Measurements from ENCODE around the gene SCN4A. TPM values are rescaled to one million over a fixed set of nuclear protein-coding genes. Genes with fewer than 3 reads are reported as not detected.
A peak's percentile ranks its signal among the peaks of the same experiment; 100 is the strongest.

Gene SCN4A
- total and polyA plus RNA-seq, 2 of the 13 experiments (the other 11 are each of a cell fraction or from before 2014, with no cell fraction given): 0.02 to 0.03 TPM

DNA sequence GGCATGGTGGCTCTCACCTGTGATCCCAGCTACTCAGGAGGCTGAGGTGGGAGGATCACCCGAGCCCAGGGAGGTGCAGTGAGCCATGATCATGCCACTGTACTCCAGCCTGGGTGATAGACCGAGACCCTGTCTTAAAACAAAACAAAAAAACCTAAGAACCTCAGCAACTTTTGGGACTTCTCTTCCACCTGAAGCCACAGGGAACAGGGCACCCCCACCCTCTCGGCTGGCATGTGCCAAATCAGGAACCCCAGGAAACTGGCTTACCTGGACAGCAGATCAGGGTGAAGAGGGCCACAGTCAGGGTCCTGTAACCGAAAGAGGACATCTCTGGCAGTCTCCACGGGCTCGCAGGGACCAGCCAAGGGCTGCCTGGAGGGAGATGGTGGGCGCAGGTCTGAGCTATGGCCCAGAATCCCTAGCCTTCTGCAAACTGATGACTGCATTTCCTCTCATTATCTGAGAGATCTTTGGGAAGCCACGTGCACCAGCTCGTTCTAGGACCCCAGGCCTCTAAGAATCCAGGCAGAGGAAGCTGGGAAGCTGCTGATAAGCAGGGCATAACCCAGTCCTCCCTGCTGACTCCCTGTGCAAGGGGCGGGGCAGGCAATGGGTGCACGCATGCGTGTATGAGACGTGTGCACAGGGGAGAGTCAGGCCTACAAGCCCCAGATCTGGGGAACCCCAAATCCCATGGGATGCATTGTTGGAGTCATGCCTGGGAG, 33.8 kb upstream of the SCN4A start (continued):
- TF ChIP-seq HNRNPL (IDR thresholded peaks at IDR 0.05; ENCODE audit: low read depth, low read length) (no peak), ZNF143 (CRISPR knock-in tag; IDR thresholded peaks at IDR 0.05) (0 out of 2 replicates have a peak, but pooled peaks have one; percentile 53), MEIS1 (CRISPR knock-in tag; IDR thresholded peaks at IDR 0.05; ENCODE audit: borderline replicate concordance) (no peak), ZNF274 (CRISPR knock-in tag; IDR thresholded peaks at IDR 0.05) (0 out of 2 replicates have a peak, but pooled peaks have one; percentile 17), ZNF24 (IDR thresholded peaks at IDR 0.05) (no peak), ZNF205 (CRISPR knock-in tag; IDR thresholded peaks at IDR 0.05) (peak; percentile 54; the same call in 1 of the 2 replicates), SALL2 (CRISPR knock-in tag; IDR thresholded peaks at IDR 0.05) (no peak), MEF2D (CRISPR knock-in tag; IDR thresholded peaks at IDR 0.05) (0 out of 2 replicates have a peak, but pooled peaks have one; percentile 51), PHF21A (CRISPR knock-in tag; IDR thresholded peaks at IDR 0.05) (no peak), PBX3 (CRISPR knock-in tag; IDR thresholded peaks at IDR 0.05; ENCODE audit: borderline replicate concordance) (no peak), MBD4 (IDR thresholded peaks at IDR 0.05; ENCODE audit: borderline replicate concordance, low read length) (no peak), ATF4 (CRISPR knock-in tag; IDR thresholded peaks at IDR 0.05) (no peak), ZNF891 (CRISPR knock-in tag; IDR thresholded peaks at IDR 0.05) (no peak), ZGPAT (CRISPR knock-in tag; IDR thresholded peaks at IDR 0.05) (0 out of 2 replicates have a peak, but pooled peaks have one; percentile 20), TEAD3 (CRISPR knock-in tag; optimal IDR thresholded peaks at IDR 0.05; ENCODE audit: borderline replicate concordance) (peak; percentile 28), PAWR (CRISPR knock-in tag; IDR thresholded peaks at IDR 0.05; ENCODE audit: borderline replicate concordance) (no peak), GATA4 (IDR thresholded peaks at IDR 0.05; ENCODE audit: borderline replicate concordance, low read depth) (0 out of 2 replicates have a peak, but pooled peaks have one; percentile 30)
- TF ChIP-seq, protein P1, sequence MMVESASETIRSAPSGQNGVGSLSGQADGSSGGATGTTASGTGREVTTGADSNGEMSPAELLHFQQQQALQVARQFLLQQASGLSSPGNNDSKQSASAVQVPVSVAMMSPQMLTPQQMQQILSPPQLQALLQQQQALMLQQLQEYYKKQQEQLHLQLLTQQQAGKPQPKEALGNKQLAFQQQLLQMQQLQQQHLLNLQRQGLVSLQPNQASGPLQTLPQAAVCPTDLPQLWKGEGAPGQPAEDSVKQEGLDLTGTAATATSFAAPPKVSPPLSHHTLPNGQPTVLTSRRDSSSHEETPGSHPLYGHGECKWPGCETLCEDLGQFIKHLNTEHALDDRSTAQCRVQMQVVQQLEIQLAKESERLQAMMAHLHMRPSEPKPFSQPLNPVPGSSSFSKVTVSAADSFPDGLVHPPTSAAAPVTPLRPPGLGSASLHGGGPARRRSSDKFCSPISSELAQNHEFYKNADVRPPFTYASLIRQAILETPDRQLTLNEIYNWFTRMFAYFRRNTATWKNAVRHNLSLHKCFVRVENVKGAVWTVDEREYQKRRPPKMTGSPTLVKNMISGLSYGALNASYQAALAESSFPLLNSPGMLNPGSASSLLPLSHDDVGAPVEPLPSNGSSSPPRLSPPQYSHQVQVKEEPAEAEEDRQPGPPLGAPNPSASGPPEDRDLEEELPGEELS (CRISPR knock-in tag; IDR thresholded peaks at IDR 0.05): 0 out of 2 replicates have a peak, but pooled peaks have one; percentile 7
- TF ChIP-seq, protein P2, sequence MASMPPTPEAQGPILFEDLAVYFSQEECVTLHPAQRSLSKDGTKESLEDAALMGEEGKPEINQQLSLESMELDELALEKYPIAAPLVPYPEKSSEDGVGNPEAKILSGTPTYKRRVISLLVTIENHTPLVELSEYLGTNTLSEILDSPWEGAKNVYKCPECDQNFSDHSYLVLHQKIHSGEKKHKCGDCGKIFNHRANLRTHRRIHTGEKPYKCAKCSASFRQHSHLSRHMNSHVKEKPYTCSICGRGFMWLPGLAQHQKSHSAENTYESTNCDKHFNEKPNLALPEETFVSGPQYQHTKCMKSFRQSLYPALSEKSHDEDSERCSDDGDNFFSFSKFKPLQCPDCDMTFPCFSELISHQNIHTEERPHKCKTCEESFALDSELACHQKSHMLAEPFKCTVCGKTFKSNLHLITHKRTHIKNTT (CRISPR knock-in tag; IDR thresholded peaks at IDR 0.05): no peak

Measured in HepG2 (cell line).